Fibroblast of skin of scalp (primary cell): Measurements from ENCODE around the gene CCDC81.
"Not testable (repeated sequence)": the region's sequence is repeated elsewhere in the genome, so short reads cannot be mapped to it uniquely, and the experiment has no call there.

Experiments
- DNase-seq: peaks from one replicate; pipeline ENCODE4 v3.0.0-alpha.2; 2013

CCDC81 gene

DNA sequence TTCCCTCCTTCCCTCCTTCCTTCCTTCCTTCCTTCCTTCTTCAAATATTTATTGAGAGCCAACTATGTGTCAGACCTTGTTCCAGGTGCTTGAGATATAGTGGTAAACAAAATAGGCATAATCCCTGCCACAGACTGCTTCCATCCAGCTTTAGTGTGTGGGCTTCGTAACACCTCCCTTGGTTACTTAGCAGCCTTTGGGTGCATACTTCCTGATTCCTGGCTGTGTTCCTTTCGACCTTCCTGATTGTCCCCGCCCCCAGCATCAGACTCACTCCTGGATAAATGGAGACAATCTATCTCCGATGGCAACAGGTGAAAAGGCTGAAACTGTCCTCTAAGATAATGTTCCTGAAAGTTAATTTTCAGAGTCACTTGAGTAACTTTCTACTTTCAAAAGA, 13.5 kb downstream of the CCDC81 start:
- DNase-seq: no peak

DNA sequence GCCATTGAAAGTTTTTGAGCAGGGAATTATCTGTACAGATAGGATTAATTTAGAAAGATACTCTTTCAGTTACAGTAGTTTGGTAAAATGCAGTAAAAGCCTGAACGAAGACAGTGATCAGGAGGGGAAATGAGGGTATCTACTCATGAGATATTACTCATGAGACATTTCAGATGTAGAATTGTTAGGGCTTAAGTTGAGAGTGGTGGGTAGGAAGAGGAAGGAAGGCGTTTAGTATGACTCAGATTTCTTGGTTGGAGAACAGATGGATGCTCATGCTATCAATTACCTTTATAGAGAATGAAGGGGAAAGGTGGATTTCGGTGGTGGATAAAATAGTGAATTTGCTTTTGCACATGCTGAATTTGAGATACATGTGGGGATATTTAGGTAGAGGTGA, 15.8 kb downstream of the CCDC81 start:
- no peak for DNase-seq

DNA sequence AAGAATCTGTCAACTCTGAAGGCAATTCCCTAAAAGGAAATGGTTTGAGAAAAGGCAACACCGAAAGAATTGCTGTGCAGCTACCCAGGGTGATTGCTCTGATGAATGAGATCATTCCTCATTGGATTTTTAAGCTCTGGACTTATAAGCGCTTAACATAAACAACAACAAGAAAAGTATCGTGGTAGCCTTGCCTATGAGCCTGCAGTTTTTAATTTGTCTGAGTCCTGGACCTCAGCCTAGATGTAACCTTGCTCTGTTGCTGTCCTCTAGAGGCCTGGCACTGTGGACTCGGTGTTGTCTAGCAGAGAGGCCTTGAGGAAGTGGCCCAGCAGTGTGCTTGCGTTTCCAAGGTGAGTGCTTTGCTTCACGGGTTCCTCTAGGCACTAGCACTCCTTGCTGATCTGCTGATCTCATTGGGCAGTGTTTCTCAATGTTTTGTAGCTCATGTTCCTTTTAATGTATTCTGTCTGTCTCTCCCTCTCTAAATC, 20.4 kb downstream of the CCDC81 start:
- peak; percentile 78 for DNase-seq

DNA sequence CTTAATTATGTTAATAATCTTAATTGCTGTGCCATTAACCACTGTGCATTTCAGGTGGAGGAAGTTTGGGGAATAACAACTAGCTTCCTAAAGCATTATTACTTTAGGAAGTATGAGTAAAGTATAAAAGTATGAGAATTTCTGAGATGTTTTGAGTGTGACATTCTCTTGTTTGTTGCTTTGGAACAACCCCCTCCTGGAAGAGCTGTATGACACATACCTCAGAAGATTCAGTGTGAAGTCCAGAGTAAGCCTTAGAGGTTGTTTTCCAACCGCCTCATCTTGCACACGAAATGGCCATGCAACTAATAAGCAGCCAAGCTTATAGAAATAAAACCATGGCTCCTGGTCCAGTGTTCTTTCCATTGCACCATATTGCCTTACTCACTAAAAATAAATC, 21.7 kb downstream of the CCDC81 start:
- DNase-seq: peak; percentile 87

DNA sequence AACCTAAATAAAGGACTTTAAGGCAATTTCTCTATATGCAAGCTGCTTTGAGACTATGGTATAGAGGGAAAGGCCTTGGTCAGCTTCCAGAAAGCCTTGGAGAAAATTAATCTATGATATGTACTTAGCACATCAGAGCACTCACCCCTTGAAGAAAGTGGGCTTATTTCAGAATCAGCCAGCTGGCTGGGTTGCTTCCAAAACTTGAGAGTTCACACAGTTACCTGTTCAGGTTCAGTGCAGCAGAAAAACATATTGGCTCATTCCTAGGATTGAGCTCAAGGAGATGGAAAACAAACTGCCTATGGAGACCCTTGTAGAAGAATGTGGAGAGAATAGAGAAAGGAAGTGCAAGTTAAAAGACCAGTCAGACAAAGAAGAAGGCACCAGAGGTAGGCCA, 22.7 kb downstream of the CCDC81 start:
- no peak for DNase-seq

DNA sequence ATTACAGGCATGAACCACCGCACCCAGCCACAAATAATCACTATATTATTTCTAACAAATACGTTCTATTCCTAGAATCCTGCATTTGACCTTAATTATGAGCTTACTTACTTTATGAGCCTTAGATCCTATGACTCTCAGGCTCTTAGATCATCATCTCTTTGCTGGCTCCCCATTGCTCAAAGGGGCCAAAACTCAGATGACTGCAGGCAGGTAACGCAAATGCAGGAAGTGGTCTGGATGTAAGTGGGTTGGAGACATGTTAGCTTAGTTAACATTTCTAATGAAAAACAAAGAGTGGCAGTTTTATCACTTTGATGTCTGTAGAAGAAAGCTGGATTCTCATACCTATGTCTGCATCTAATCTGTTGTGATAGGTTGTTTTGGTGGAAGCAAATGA, 23.4 kb downstream of the CCDC81 start:
- DNase-seq: no peak

DNA sequence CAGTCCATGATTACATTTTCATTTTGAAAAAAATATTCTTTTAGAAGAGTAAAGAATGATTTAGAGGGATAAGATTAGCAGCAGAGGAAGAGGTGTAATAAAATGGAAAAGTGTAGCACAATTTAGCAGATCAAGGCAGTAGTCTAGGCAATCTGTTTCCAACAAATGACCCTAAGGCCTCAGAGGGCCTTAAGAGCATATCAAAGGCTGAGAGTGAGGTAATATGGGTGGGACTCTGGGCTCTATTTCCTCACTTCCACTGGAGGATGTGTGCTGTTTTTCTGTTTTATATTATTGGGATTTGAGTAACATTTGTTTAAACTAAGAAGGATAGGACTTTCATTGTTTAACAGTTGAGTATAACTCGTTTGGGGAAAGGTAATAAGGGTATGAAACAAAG, 28.8 kb downstream of the CCDC81 start:
- DNase-seq: no peak

DNA sequence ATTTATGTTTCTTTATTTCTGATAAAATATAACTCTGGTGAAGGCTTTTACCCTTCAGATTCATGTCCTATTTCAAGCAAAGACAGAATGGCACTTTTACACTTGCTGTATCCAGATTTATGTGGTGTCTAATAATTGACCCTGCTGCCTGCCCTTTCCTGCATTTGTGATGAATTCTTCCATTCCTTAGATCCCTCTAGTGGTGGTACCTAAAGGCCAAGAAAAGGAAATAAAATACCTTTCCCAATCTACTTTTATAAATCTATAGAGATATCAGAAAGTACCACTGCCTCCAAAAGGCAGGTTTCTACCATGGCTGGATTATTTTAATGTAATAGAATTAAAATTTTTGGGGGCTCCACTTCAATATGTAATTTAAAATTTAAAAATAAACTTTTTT, 34.2 kb downstream of the CCDC81 start:
- DNase-seq: no peak

DNA sequence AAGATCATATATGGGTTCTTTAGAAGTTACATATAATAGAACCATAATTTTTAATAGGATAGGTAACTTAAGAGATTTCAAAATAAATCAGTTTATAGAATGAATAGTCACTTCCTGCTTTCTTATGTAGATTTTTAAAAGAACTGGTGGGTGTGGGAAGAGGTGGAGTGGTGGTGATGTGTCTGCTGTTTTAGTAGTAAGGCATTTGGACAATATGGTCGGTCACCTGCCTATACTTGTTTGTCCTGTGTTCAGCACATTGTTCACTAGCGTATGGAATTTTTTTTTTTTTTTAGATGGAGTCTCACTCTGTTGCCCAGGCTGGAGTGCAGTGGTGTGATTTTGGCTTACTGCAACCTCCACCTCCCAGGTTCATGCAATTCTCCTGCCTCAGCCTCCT, 39.3 kb downstream of the CCDC81 start:
- no peak for DNase-seq

DNA sequence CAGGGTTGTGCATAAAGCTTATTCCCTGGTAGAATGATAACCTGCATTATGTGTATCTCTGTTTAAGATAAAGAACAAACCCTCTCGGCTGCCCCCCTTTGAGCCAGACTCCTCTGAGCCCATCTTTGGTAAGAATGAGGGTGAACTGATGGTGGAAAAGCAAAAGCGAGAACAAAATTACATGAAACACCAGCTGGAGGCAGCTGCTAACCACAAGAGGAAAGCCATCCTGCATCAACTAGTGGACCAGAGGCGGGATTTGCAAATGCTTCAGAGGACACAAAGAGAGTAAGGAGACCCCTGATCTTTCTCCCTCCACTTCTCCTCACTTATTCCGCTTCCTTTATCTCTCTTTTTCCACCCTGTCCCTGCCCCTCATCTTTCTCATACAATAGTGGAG, 40.3 kb downstream of the CCDC81 start:
- DNase-seq: no peak

DNA sequence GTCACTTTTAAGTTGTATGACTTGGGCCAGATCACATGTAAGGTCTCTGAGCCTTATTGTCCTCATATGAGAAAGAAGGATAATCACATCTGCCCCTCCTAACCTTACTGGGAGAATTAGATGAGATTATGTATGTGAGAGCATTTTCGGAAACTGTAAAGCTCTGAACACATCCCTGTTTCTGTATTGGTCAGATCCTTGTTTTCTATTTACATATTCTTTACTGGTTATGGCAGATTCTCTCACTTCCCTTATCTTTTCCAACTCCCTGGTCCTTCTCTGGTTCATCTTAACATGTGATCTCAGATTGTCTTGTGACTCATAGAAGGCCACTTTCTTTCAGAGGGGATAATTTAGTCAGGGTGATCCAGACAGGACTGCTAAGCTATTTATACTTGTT, 41.8 kb downstream of the CCDC81 start:
- no peak for DNase-seq

DNA sequence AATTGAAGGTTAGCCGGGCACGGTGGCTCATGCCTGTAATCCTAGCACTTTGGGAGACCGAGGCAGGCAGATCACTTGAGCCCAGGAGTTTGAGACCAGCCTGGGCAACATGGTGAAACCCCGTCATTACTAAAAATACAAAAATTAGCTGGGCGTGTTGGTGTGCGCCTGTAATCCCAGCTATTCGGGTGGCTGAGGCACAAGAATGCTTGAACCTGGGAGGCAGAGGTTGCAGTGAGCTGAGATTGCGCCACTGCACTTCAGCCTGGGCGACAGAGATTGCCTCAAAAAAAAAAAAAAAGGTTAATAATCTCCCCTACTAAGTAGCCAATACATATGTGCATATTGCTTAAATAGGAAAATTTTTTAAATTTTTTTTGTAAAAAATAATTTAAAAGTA, 42.3 kb downstream of the CCDC81 start:
- DNase-seq: not testable (repeated sequence)

DNA sequence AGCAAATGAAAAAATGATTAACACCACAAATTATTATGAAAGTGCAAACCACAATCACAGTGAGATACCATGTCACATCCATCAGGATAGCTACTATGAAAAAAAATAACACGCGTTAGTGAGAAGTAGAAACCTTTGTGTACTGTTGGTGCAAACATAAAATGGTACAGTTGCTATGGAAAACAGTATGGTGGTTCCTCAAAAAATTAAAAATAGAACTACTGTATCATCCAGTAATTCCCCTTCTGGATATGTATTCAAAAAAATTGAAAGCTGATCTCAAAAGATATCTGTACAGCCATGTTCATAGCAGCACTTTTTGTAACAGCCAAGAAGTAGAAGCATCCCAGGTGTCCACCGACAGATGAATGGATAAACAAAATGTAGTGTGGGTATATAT, 43.4 kb downstream of the CCDC81 start:
- DNase-seq: no peak

DNA sequence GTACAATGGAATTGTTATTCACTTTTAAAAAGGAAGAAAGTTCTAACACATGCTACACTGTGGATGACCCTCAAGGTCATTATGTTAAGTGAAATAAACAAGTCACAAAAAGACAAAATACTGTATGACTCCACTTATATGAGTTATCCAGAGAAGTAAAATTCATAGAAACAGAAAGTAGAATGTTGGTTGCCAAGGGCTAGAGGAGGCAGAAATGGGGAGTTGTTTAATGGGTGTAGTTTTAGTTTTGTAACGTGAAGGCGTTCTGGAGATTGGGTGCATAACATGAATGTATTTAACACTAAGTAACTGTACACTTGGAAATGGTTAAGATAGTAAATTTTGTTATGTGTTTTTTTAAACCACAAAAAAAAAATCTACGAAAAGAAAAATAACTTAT, 43.8 kb downstream of the CCDC81 start:
- DNase-seq: no peak

DNA sequence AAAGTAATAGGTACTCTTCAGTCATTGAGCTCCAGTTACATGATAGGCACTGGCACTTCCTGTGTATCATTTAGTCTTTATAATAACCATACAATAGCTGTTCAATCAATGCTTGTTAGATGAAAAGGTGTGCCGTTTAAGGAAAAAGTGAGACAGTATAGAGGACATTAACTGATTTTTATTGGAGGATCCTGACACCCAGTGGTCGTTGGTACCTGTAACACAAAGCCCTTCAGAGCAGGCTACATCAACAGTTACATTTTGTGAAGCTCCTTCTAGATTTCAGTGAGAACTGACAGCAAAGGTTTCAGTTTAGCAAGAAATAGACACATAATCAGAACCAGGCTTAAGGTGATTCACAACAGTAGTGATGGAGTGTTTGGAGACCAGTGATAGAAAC, 44.2 kb downstream of the CCDC81 start:
- no peak for DNase-seq

DNA sequence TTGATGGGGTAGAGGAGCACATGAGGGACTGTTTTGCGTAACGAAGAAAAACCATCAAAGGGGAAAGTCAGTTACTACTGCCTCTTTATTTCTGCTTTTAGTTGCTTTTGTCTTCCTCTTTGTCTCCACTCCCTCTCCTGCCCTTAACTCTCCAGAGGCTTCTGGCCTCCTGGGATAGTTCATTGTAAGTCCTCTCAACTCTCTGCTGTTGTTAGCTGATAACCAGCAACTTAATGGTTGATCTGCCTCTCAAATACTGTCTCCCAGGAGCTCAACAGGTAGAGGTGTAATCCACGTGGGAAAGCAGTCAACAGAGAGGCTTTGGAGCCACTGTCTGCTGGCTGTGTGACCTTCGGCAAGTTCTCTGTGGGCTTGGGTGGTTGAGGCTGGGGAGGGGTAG, 47.3 kb downstream of the CCDC81 start:
- DNase-seq: no peak

DNA sequence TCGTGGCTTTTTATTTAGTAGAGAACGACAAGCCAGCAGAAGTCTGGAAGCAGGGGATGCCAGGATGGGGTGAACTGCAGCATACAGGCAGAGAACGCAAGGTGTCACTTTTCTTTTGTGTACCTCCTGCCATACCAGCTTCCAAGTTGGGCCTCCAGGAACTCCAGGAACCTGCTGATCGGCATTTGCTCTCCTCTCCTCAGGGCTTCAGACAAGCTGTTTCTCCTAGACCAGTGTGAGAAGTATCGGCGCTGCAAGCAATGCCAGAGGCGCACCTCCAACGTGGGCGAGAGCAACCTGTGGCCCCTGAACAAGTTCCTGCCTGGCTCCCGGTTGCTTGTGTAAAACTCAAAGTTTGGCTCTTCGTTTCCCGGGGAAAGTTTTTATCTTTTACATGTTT, 47.7 kb downstream of the CCDC81 start:
- no peak for DNase-seq

DNA sequence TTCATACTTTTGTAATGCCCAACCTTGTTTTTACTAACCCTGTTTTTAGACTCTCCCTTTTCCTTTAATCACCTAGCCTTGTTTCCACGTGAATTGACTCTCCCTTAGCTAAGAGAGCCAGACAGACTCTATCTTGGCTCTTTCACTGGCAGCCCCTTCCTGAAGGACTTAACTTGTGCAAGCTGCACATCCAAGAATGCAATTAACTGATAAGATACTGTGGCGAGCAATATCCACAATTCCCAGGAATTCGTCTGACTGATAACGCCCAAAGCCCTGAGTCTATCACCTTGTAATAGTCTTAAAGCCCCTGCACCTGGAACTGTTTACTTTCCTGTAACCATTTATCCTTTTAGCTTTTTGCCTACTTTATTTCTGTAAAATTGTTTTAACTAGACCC, 48.8 kb downstream of the CCDC81 start:
- not testable (repeated sequence) for DNase-seq

DNA sequence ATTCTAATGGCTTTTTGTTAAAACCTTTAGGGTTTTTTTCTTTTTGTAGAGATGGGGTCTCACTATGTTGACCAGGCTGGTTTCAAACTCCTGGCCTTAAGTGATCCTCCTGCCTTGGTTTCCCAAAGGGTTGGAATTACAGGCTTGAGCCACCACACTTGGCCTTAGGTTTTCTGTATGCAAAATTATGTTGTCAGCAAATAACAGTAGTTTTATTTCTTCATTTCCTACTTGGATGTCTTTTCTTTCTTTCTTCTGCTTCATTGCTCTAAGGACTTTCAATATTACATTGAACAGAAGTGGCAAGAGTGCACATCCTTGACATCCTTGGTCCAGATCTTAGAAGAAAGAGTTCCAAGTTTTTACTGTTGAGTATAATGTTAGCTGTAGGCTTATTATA, 52.8 kb downstream of the CCDC81 start:
- no peak for DNase-seq

DNA sequence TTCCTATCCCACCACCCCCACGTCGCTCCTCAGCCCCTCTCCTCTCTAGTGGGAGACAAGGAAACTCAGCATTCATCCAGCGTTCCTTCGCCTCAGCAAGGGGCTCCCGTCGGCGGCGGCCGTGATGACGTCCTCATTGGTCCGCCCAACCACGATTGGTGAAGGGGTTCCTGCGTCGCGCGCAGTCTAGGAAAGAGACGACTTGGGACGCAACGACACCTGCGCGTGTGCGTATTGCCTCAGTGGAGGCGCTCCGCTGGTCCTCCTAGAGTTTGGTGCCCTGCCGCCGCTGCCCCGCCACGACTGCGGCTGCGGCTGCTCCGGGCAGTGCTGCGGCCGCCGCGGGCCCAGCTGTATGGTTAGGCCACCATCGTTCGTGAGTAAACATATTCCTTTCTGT, 56.6 kb downstream of the CCDC81 start:
- DNase-seq: no peak

DNA sequence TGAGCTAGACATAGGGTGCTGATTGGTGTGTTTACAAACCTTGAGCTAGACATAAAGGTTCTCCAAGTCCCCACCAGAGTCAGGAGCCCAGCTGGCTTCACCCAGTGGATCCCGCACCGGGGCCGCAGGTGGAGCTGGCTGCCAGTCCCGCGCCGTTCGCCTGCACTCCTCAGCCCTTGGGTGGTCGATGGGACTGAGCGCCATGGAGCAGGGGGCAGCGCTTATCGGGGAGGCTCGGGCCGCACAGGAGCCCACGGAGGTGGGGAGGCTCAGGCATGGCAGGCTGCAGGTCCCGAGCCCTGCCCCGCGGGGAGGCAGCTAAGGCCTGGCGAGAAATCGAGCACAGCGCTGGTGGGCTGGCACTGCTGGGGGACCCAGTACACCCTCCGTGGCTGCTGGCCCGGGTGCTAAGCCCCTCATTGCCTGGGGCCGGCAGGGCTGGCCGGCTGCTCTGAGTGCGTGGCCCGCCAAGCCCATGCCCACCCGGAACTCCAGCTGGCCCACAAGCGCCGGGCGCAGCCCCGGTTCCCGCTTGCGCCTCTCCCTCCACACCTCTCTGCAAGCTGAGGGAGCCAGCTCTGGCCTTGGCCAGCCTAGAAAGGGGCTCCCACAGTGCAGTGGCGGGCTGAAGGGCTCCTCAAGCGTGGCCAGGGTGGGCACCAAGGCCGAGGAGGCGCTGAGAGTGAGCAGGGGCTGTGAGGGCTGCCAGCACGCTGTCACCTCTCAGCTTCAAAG, 58.8 kb downstream of the CCDC81 start:
- not testable (repeated sequence) for DNase-seq

DNA sequence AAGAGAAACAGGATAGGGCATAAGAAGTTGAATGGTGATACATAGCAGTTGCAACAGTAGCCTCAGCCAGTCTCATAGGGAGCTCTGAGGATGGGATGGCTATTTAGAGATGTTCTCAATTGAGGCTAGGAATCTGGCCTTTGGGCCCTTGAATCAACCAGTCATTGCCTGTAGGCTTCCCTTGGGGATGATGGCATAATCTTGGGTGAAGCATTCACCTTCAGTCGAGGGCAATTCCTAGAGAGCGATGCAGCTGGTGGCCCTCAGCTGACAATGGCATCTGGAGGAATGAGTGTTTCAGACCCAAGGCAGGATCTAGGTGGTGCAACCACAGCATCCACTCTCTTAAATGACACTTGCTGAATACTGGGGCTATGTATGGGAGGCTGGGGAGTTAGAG, 61.0 kb downstream of the CCDC81 start:
- DNase-seq: no peak

DNA sequence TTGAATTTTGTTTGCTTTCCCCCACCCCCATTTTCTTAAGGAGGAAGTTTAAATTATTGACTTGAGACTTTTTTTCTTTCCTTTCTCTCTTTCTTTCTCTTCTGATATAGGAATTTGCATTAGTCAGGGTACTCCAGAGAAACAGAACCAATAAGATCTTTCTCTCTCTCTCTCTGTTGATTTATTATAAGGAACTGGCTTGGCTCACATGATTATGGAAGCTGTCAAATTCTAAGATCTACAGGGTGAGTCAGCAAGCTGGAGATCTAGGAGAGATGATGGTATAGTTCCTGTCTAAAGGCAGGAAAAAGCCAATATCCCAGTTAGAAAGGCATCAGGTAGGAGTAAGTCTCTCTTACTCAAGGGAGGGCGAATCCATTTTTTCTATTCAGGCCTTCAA, 64.0 kb downstream of the CCDC81 start:
- DNase-seq: peak; percentile 51

DNA sequence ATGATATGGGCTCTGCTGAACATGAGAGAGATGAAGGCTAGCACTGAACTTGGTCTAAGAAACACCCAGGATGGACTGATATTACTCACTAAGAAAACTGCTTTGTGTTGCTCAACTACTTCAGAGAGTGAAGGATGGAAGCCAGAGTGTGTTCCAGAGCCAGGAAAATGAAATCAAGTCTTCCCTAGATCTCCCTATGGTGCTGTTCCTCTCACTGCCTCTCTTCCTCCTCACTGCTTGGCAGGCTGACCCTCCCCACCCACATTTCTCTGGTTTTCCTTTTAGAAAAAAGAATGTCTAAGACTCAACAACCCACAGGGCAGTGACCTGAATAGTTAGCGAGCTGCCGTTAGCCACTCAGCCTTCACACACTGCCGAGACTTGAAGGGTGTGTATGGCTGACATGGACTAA, 65.6 kb downstream of the CCDC81 start:
- peak; percentile 58 for DNase-seq

DNA sequence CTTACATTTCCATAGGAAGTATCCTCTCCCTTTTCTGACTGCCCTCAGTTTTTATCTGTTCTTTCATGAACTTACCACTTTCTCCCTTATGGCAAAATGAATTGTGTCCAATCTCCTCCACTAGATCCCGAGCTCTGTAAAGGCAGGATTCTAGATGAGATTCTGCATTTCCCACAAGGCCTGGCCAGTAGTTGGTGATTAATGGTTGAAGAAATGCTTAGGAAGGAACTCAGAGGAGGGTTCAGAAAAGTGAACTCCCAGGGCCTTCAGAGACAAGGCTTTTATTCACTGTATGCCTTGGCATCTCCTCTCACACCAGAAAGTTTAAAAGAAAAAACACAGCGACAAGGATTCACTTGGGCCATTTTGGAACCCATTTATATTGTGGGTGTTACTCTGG, 66.2 kb downstream of the CCDC81 start:
- peak; percentile 30 for DNase-seq
